ENCODE measurements around the gene TMCO4.

DNA sequence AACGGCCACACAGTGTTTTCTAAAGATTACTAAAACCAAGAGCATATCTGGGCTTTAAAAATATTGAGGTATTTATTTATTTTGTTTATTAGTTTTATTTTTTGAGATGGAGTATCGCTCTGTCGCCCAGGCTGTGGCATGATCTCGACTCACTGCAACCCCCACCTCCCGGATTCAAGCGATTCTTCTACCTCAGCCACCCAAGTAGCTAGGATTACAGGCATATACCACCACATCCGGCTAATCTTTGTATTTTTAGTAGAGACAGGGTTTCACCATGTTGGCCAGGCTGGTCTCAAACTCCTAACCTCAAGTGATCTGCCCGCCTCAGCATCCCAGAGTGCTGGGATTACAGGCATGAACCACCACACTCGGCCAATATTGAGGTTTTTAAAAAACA is 23.9 kb downstream of the TMCO4 start:
- TF ChIP-seq, protein P1, sequence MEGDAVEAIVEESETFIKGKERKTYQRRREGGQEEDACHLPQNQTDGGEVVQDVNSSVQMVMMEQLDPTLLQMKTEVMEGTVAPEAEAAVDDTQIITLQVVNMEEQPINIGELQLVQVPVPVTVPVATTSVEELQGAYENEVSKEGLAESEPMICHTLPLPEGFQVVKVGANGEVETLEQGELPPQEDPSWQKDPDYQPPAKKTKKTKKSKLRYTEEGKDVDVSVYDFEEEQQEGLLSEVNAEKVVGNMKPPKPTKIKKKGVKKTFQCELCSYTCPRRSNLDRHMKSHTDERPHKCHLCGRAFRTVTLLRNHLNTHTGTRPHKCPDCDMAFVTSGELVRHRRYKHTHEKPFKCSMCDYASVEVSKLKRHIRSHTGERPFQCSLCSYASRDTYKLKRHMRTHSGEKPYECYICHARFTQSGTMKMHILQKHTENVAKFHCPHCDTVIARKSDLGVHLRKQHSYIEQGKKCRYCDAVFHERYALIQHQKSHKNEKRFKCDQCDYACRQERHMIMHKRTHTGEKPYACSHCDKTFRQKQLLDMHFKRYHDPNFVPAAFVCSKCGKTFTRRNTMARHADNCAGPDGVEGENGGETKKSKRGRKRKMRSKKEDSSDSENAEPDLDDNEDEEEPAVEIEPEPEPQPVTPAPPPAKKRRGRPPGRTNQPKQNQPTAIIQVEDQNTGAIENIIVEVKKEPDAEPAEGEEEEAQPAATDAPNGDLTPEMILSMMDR (conservative IDR thresholded peaks at IDR 0.05 in 1 of 2, IDR thresholded peaks at IDR 0.05 in 1 of 2; ENCODE audit: extremely low read depth in 1 of 2, insufficient read depth in 1 of 2, low read depth in 1 of 2, low read length in 2 of 2) = no peak
- TF ChIP-seq EZH2 (IDR thresholded peaks at IDR 0.05; ENCODE audit: borderline replicate concordance, low read length) = no peak
